ENCODE data around the gene VTA1.

The VTA1 gene

GRCh38 chr6:142193621-142194020, 46.6 kb downstream of the VTA1 start:
- DNase-seq (ENCODE audit: low read depth), result no peak
- TF ChIP-seq CTCF (IDR thresholded peaks at IDR 0.05; ENCODE audit: control insufficient read depth, insufficient read depth, low read depth, low read length, missing control alignments), result no peak
- no peak overlapping the region for H3K4me3 ChIP-seq (ENCODE audit: control insufficient read depth, low read depth, low read length)

DNA sequence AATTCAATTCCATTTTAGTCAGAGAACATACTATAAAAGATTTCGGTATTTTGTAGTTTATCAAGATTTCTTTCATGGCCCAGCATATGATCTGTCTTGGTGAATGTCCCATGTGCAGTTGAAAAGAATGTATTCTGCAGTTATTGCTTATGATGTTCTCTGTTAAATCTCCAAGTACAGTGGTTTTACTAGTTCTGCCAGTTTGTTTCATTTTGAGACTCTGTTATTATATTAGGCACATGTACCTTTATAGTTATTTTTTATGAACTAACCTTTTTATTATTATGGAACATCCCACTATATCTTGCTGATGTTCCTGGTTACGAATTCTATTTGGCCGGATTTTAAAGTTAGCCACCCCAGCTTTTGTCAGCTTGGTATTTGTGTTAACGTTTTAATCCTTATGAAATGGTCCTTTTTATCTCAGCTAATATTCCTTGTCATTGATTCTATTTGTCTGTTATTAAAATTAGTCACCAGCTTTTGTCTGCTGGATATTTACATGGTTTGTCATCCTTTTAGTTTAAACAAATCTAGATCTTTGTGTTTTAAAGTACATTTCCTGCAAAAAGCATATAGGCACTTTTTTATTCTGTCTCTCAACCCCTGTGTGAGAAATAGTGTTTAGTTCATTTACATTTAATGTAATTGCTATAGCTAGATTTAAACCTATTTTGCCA, 48.9 kb downstream of the VTA1 start:
- H3K4me3 ChIP-seq (ENCODE audit: control insufficient read depth, low read depth, low read length), result no peak overlapping the region
- no peak for TF ChIP-seq CTCF (IDR thresholded peaks at IDR 0.05; ENCODE audit: control insufficient read depth, insufficient read depth, low read depth, low read length, missing control alignments)
- no peak for DNase-seq (ENCODE audit: low read depth)

- no peak for TF ChIP-seq CTCF (IDR thresholded peaks at IDR 0.05; ENCODE audit: control insufficient read depth, insufficient read depth, low read depth, low read length, missing control alignments)
- DNase-seq (ENCODE audit: low read depth), result no peak
- H3K4me3 ChIP-seq (ENCODE audit: control insufficient read depth, low read depth, low read length), result no peak overlapping the region
Measured at GRCh38 chr6:142200846-142201628, 54.0 kb downstream of the VTA1 start.

GRCh38 chr6:142207265-142207877, 60.3 kb downstream of the VTA1 start:
- DNase-seq (ENCODE audit: low read depth), result peak; percentile 16
- TF ChIP-seq CTCF (IDR thresholded peaks at IDR 0.05; ENCODE audit: control insufficient read depth, insufficient read depth, low read depth, low read length, missing control alignments), result peak; percentile 89
- no peak overlapping the region for H3K4me3 ChIP-seq (ENCODE audit: control insufficient read depth, low read depth, low read length)

- DNase-seq (ENCODE audit: low read depth), result no peak
- H3K4me3 ChIP-seq (ENCODE audit: control insufficient read depth, low read depth, low read length), result no peak overlapping the region
- TF ChIP-seq CTCF (IDR thresholded peaks at IDR 0.05; ENCODE audit: control insufficient read depth, insufficient read depth, low read depth, low read length, missing control alignments), result no peak
Measured at GRCh38 chr6:142210606-142211005, 63.5 kb downstream of the VTA1 start.

- H3K4me3 ChIP-seq (ENCODE audit: control insufficient read depth, low read depth, low read length), result no peak overlapping the region
- no peak for DNase-seq (ENCODE audit: low read depth)
Measured at GRCh38 chr6:142213402-142213801, 66.3 kb downstream of the VTA1 start.

More at GRCh38 chr6:142213402-142213801, 66.3 kb downstream of the VTA1 start:
- no peak for TF ChIP-seq CTCF (IDR thresholded peaks at IDR 0.05; ENCODE audit: control insufficient read depth, insufficient read depth, low read depth, low read length, missing control alignments)
